TTC549 (cell line): ENCODE data around the gene FOLH1.
"Not testable (repeated sequence)": the region's sequence is repeated elsewhere in the genome, so short reads cannot be mapped to it uniquely, and the experiment has no call there.

ENCODE experiments used
- FAIRE-seq: peaks from 2 replicates; lab custom pipeline; 2012; peaks lifted over from hg19 to GRCh38; lab: Jason Lieb, UNC

The FOLH1 gene

DNA sequence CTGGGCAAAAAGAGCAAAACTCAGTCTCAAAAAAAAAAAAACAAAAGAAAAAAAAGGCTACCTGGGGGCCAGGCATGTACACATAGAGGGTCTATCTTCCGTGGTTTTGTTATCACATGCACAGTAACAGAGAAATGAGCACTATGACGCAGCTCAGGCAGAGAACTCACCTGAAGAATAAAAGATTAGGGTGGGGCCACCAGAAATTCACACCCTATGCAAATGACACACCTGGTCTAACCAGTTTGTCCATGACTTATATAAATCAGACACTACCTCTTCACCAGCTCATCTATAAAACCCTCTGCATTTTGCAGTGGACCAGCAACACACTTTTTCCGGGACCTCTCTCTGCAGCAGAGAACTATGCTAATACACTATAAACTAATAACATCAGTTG is 30.5 kb downstream of the FOLH1 start:
- not testable (repeated sequence) for FAIRE-seq

GRCh38 chr11:49175378-49175777 is 33.0 kb downstream of the FOLH1 start:
- FAIRE-seq, result not testable (repeated sequence)

- not testable (repeated sequence) for FAIRE-seq
Measured at GRCh38 chr11:49174691-49175366, 33.6 kb downstream of the FOLH1 start.

- not testable (repeated sequence) for FAIRE-seq
Measured at GRCh38 chr11:49171613-49172012, 36.8 kb downstream of the FOLH1 start.

- FAIRE-seq, result peak; percentile 74
Measured at GRCh38 chr11:49169579-49169978, 38.8 kb downstream of the FOLH1 start.

DNA sequence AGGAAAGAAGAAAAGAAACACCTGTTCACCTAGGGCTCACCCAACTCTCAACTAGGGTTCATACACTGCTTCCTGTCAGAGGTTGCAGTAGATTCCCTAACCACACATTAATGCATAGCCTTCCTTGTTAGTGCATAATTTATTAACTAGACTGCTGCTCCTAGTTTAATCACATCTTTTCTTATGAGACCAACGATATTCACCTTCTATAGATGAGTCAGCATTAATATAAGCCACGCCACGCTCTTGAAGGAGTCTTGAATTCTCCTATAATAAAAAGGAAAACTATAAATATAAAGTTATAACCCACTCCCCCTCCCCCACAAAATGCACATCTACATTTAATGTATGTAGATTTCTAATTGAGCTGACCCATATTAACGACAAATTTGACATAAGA is 39.4 kb downstream of the FOLH1 start:
- FAIRE-seq, result not testable (repeated sequence)

GRCh38 chr11:49151211-49151610 is 57.2 kb downstream of the FOLH1 start:
- no peak for FAIRE-seq

DNA sequence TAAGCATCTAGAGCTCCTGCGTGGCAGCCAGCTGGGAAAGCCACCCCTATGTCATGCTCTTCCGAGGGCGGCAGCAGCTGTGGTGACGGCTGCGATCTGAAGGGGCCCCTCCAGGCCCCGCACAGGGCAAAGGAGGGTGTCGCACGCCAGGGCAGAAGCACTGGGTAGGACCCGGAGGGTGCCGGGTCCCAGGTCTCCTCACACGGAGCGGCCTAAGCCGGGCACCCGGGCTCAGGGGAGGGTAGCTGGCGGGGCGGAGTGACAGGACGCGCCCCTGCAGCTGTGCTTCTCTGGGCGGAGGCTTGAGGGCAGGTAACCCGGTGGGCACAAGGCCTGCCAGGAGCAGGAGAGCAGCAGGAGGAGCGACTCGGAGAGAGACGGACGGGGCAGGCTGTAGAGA is 106.0 kb downstream of the FOLH1 start:
- not testable (repeated sequence) for FAIRE-seq
